Measurements from ENCODE around the gene CARD19. TPM values are rescaled to one million over a fixed set of nuclear protein-coding genes. Genes with fewer than 3 reads are reported as not detected.

Gene CARD19
- total RNA-seq, 1 experiment from 2014 or later = 11.4 TPM

DNA sequence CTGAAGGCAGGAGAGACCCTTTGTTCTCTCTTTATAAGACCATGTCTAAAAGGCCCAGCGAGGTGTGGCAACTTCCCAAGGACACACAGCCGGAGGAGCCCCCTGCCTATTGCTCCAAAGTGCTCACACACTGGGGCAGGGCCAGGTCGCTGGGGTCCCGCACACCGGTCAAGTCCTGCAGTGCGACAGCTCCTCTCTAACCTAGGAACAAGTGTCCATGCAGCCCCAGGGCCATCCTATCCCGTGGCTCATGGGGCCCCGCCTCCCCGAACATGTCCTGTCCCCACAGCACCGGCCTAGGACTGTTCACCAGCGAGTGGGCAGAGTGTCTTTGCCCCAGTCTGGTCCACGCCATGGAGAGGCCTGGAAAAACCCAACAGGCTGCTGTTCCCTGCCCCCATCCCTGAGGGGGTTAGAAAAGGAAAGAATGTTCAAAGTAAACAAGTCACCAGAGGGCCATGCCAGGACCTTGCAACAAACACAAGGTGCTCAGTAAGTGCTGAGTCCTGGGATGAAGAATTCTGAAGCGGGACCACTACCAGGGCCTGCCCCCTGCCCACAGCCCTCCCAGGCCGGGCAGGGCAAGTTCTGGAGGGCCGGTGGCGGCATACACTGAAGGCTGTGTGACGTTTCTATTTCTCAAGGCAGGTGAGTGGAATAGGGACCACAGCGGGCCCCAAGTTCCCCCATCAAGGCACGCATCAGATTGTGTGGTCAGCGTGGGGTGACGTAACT is 37.1 kb downstream of the CARD19 start:
- TF ChIP-seq, protein P1, sequence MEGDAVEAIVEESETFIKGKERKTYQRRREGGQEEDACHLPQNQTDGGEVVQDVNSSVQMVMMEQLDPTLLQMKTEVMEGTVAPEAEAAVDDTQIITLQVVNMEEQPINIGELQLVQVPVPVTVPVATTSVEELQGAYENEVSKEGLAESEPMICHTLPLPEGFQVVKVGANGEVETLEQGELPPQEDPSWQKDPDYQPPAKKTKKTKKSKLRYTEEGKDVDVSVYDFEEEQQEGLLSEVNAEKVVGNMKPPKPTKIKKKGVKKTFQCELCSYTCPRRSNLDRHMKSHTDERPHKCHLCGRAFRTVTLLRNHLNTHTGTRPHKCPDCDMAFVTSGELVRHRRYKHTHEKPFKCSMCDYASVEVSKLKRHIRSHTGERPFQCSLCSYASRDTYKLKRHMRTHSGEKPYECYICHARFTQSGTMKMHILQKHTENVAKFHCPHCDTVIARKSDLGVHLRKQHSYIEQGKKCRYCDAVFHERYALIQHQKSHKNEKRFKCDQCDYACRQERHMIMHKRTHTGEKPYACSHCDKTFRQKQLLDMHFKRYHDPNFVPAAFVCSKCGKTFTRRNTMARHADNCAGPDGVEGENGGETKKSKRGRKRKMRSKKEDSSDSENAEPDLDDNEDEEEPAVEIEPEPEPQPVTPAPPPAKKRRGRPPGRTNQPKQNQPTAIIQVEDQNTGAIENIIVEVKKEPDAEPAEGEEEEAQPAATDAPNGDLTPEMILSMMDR (IDR thresholded peaks at IDR 0.05; ENCODE audit: insufficient read depth in 1 of 2, low read depth in 1 of 2, low read length in 1 of 2, severe bottlenecking in 1 of 2, unreplicated experiment in 1 of 2) = no peak
- ChIA-PET CTCF (interaction anchor here (1.2 kb wide), 1 partner anchor 21 kb away, joined by 4 read pairs; no protein-coding TSS in a partner anchor), POLR2A (no interaction called here)
- Mint-ChIP-seq H3K4me3 (ENCODE audit: unreplicated experiment) (peak overlapping the region; percentile 79), H3K9me3 (ENCODE audit: unreplicated experiment) (no peaks in the 10 kb centered on the region), H3K27ac (ENCODE audit: unreplicated experiment) (peak overlapping the region; percentile 80), H3K36me3 (ENCODE audit: insufficient read depth, unreplicated experiment) (peaks cover 6% of the 10 kb centered on the region), H3K27me3 (ENCODE audit: insufficient read depth, unreplicated experiment) (no peaks in the 10 kb centered on the region), H3K4me1 (ENCODE audit: low read depth, unreplicated experiment) (peaks cover 6% of the 10 kb centered on the region)
- intact Hi-C loops (cut with micrococcal nuclease; ENCODE audit: unreplicated experiment) = loop anchor here (1.0 kb wide), 1 partner anchor 255 kb away; the partner anchor contains the start of gene ZNF484
- Histone ChIP-seq H3K9me3 (no peaks in the 10 kb centered on the region), H3K4me3 (ENCODE audit: low read depth, low read length) (peak overlapping the region; percentile 55), H3K27me3 (replicated peaks; ENCODE audit: control insufficient read depth, insufficient read depth, low read length) (no peaks in the 10 kb centered on the region), H3K36me3 (ENCODE audit: control insufficient read depth, insufficient read depth, low read length) (no peaks in the 10 kb centered on the region), H3K4me1 (peaks cover 10% of the 10 kb centered on the region; the same call in 1 of the 2 replicates)
- DNase-seq = peak in 1 of 2 experiments; percentile 43
- TSS peak; percentile 62 for BruUV-seq (replicated peaks)

DNA sequence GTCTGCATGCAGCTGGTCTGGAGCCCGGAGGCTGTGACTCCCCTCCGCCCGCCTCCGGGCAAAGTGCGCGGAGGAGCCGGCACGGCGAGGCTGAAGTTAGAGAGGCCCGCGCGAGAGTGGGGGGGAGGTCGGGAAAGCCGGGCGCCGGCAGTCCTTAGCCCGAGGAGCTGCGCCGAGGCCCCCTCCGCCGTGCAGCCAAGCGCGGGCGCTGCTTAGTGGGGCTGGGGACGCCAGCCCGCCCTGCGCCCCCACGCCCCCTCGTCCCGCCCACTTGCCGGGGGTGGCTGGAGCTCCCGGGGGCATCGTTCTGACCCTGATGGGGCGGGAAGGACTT is 37.6 kb downstream of the CARD19 start:
- peak overlapping the region; percentile 55 for H3K4me3 ChIP-seq (ENCODE audit: low read depth, low read length)
- H3K27ac Mint-ChIP-seq (ENCODE audit: unreplicated experiment) = peak overlapping the region; percentile 80
- BruUV-seq (replicated peaks) = no TSS peak
- TF ChIP-seq, protein P1 (IDR thresholded peaks at IDR 0.05; ENCODE audit: insufficient read depth in 1 of 2, low read depth in 1 of 2, low read length in 1 of 2, severe bottlenecking in 1 of 2, unreplicated experiment in 1 of 2) = no peak
- peak overlapping the region; percentile 79 for H3K4me3 Mint-ChIP-seq (ENCODE audit: unreplicated experiment)
- no peaks in the 10 kb centered on the region for H3K9me3 ChIP-seq
- peaks cover 6% of the 10 kb centered on the region for H3K36me3 Mint-ChIP-seq (ENCODE audit: insufficient read depth, unreplicated experiment)
- H3K4me1 Mint-ChIP-seq (ENCODE audit: low read depth, unreplicated experiment) = peaks cover 6% of the 10 kb centered on the region
- no peaks in the 10 kb centered on the region for H3K9me3 Mint-ChIP-seq (ENCODE audit: unreplicated experiment)
- H3K36me3 ChIP-seq (ENCODE audit: control insufficient read depth, insufficient read depth, low read length) = no peaks in the 10 kb centered on the region
- intact Hi-C loops (cut with micrococcal nuclease; ENCODE audit: unreplicated experiment) = loop anchor here (1.0 kb wide), 1 partner anchor 255 kb away; the partner anchor contains the start of gene ZNF484
- H3K27me3 Mint-ChIP-seq (ENCODE audit: insufficient read depth, unreplicated experiment) = no peaks in the 10 kb centered on the region
- ChIA-PET POLR2A (interaction anchor here (0.7 kb wide), 1 partner anchor 436 kb away, joined by 3 read pairs; no protein-coding TSS in a partner anchor), CTCF (interaction anchor here (1.2 kb wide), 1 partner anchor 21 kb away, joined by 4 read pairs; no protein-coding TSS in a partner anchor)
- H3K4me1 ChIP-seq = peaks cover 10% of the 10 kb centered on the region; the same call in 1 of the 2 replicates
- peak; percentile 78 to 80 for DNase-seq
- H3K27me3 ChIP-seq (replicated peaks; ENCODE audit: control insufficient read depth, insufficient read depth, low read length) = no peaks in the 10 kb centered on the region

DNA sequence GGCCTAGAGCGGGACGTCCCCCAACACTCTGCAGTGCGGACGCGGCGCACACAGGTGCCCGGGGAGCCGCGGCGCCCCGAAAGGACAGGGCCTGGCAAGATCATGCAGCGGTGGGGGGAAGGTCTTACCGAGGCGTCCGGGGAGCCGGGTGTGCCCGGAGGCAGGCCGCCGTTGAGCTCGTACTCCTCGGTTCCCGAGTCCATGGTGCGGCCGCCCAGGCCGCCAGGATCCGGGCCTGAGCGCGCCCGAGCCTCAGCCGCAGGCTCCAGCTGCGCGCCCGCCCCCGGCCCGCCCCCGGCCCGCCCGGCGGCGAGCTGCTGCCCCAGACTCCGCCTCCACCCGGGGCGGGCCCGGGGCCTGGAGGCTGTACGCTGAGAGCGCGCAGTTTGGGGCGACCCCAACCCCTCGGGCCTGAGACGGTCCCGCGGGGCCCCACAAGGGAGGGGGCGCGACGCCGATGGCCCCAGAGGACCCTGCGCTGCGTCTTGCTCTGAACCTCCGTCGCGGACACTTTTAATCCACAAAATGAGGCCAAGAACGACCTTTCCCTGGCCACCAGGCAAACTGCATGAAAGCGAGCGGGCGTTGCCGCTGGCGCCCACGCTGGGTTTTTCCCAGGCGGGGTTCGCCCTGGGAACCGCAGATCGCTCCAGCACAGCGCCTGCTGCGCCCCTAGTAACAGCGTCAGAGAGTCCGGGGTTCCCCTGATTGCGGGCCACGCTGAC is 38.2 kb downstream of the CARD19 start, which contains the start of gene NINJ1:
NINJ1 (minus strand) TSS at position 237 of the 725 bp plus-strand sequence; CDS start at position 203, 34 bp downstream.
- Mint-ChIP-seq H3K4me1 (ENCODE audit: low read depth, unreplicated experiment) (peaks cover 6% of the 10 kb centered on the region), H3K4me3 (ENCODE audit: unreplicated experiment) (peak within 1 kb of the TSS; percentile 79), H3K9me3 (ENCODE audit: unreplicated experiment) (no peaks in the 10 kb centered on the region), H3K27me3 (ENCODE audit: insufficient read depth, unreplicated experiment) (no peaks in the 10 kb centered on the region), H3K27ac (ENCODE audit: unreplicated experiment) (peak within 1 kb of the TSS; percentile 80), H3K36me3 (ENCODE audit: insufficient read depth, unreplicated experiment) (peaks cover 6% of the 10 kb centered on the region)
- peaks cover 10% of the 10 kb centered on the region; the same call in 1 of the 2 replicates for H3K4me1 ChIP-seq
- no TSS peak for BruUV-seq (replicated peaks)
- ChIA-PET POLR2A (interaction anchor here (0.6 to 0.7 kb wide), 2 partner anchors 436 to 1710 kb away, joined by 3 read pairs; no protein-coding TSS in a partner anchor), CTCF (interaction anchor here (0.6 to 1.2 kb wide), 2 partner anchors 20 to 25 kb away, joined by 3 to 4 read pairs; no protein-coding TSS in a partner anchor)
- intact Hi-C loops (cut with micrococcal nuclease; ENCODE audit: unreplicated experiment) = no loop called here
- DNase-seq = peak; percentile 52 to 67
- peak within 1 kb of the TSS; percentile 55 for H3K4me3 ChIP-seq (ENCODE audit: low read depth, low read length)
- no peaks in the 10 kb centered on the region for H3K9me3 ChIP-seq
- H3K36me3 ChIP-seq (ENCODE audit: control insufficient read depth, insufficient read depth, low read length) = no peaks in the 10 kb centered on the region
- no peaks in the 10 kb centered on the region for H3K27me3 ChIP-seq (replicated peaks; ENCODE audit: control insufficient read depth, insufficient read depth, low read length)
- TF ChIP-seq, protein P1 (IDR thresholded peaks at IDR 0.05; ENCODE audit: insufficient read depth in 1 of 2, low read depth in 1 of 2, low read length in 1 of 2, severe bottlenecking in 1 of 2, unreplicated experiment in 1 of 2) = no peak
